ENCODE data around the gene METAP2.

- TF ChIP-seq, protein P1, sequence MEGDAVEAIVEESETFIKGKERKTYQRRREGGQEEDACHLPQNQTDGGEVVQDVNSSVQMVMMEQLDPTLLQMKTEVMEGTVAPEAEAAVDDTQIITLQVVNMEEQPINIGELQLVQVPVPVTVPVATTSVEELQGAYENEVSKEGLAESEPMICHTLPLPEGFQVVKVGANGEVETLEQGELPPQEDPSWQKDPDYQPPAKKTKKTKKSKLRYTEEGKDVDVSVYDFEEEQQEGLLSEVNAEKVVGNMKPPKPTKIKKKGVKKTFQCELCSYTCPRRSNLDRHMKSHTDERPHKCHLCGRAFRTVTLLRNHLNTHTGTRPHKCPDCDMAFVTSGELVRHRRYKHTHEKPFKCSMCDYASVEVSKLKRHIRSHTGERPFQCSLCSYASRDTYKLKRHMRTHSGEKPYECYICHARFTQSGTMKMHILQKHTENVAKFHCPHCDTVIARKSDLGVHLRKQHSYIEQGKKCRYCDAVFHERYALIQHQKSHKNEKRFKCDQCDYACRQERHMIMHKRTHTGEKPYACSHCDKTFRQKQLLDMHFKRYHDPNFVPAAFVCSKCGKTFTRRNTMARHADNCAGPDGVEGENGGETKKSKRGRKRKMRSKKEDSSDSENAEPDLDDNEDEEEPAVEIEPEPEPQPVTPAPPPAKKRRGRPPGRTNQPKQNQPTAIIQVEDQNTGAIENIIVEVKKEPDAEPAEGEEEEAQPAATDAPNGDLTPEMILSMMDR (conservative IDR thresholded peaks at IDR 0.05 in 1 of 2, IDR thresholded peaks at IDR 0.05 in 1 of 2; ENCODE audit: extremely low read depth in 1 of 2, insufficient read depth in 1 of 2, low read depth in 1 of 2, low read length in 2 of 2), result no peak
- TF ChIP-seq EZH2 (IDR thresholded peaks at IDR 0.05; ENCODE audit: borderline replicate concordance, low read length), result no peak
Measured at GRCh38 chr12:95538656-95539055, 64.7 kb downstream of the METAP2 start.

Data from mammary epithelial cell (primary cell).